ENCODE measurements around the gene OLFML3. TPM values are rescaled to one million over a fixed set of nuclear protein-coding genes. Genes with fewer than 3 reads are reported as not detected.
A peak's percentile ranks its signal among the peaks of the same experiment; 100 is the strongest.

OLFML3 gene
- total and polyA plus RNA-seq, 4 donors, result 9.7 to 108 (median 19.5) TPM

DNA sequence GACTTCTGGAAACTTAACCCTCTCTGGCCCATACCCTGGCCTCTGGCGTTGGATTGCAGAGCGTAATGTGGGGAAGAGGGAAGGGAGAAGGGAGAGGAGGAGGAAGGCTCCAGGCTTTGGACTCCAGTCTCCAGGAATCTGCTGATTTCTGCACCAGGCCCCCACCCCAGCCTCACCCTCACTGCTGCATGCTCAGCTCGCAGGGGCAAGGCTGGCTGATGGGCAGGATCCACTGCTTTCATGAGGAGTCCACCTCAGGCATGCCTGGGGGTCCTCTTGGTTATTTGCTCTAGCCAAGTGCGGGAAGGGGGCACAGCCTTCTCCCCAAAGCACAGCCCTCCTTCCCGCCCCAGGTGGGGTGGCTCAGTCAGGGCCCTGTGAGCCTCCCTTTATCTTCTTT is 3.7 kb downstream of the OLFML3 start:
- Histone ChIP-seq H3K9ac (ENCODE audit: insufficient read depth in 1 of 2, low read length in 2 of 2) (peak overlapping the region in 1 of 2 donors; percentile 51), H3K4me3 (no peak overlapping the region), H3K27me3 (ENCODE audit: control insufficient read depth in 3 of 3, insufficient read depth in 3 of 3, low read length in 2 of 3) (no peaks in the 10 kb centered on the region), H3K27ac (ENCODE audit: low read depth in 1 of 2, low read length in 1 of 2) (peak overlapping the region; percentile 22 to 78), H3K4me1 (ENCODE audit: control insufficient read depth in 5 of 5, insufficient read depth in 5 of 5, low read length in 5 of 5) (peaks cover 0 to 69% (median 32%) of the 10 kb centered on the region in 5 donors), H3K9me3 (ENCODE audit: control insufficient read depth in 4 of 4, insufficient read depth in 3 of 4, low read length in 3 of 4) (no peaks in the 10 kb centered on the region), H3K36me3 (ENCODE audit: control insufficient read depth in 4 of 4, insufficient read depth in 4 of 4, low read length in 4 of 4) (peaks cover 0 to 9% (median 3%) of the 10 kb centered on the region in 4 donors)
- DNase-seq (no peak), ATAC-seq (ENCODE audit: insufficient read depth, low FRiP score) (no peak)
- TF ChIP-seq CTCF (IDR thresholded peaks at IDR 0.05; ENCODE audit: control extremely low read depth, extremely low read depth), result no peak
- 64% methylated on average over 5 of the region's 5 CpGs for WGBS, 2 donors

DNA sequence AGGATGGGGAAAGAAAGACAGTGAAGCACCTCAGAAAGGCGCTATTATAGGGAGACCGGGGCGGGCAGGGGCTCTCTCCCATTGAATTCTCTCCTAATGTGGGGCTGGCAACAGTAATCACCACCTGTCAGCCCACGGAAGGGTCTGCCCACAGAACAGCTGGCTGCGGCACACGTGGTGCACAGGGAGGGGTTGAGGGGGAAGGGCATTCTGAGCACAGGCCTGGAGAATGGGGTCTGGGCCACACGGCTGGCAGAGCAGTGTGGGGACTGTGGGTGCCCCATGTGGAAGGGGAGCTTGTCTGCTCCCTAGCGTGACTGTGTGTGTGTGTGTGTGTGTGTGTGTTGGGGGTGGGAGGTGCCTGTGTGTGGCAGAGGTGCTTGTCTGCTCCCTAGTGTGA is 4.1 kb downstream of the OLFML3 start:
- no peak for TF ChIP-seq CTCF (IDR thresholded peaks at IDR 0.05; ENCODE audit: control extremely low read depth, extremely low read depth)
- Histone ChIP-seq H3K36me3 (ENCODE audit: control insufficient read depth in 4 of 4, insufficient read depth in 4 of 4, low read length in 4 of 4) (peaks cover 0 to 9% (median 3%) of the 10 kb centered on the region in 4 donors), H3K27ac (ENCODE audit: low read depth in 1 of 2, low read length in 1 of 2) (peak overlapping the region; percentile 22 to 78), H3K9me3 (ENCODE audit: control insufficient read depth in 4 of 4, insufficient read depth in 3 of 4, low read length in 3 of 4) (no peaks in the 10 kb centered on the region), H3K4me1 (ENCODE audit: control insufficient read depth in 5 of 5, insufficient read depth in 5 of 5, low read length in 5 of 5) (peaks cover 0 to 65% (median 30%) of the 10 kb centered on the region in 5 donors), H3K4me3 (no peak overlapping the region), H3K27me3 (ENCODE audit: control insufficient read depth in 3 of 3, insufficient read depth in 3 of 3, low read length in 2 of 3) (no peaks in the 10 kb centered on the region), H3K9ac (ENCODE audit: insufficient read depth in 1 of 2, low read length in 2 of 2) (peak overlapping the region in 1 of 2 donors; percentile 33)
- peak; percentile 33 to 48 (median 33) for DNase-seq
- 51 to 70% methylated on average over 8 of the region's 8 CpGs for WGBS, 2 donors
- no peak for ATAC-seq (ENCODE audit: insufficient read depth, low FRiP score)

DNA sequence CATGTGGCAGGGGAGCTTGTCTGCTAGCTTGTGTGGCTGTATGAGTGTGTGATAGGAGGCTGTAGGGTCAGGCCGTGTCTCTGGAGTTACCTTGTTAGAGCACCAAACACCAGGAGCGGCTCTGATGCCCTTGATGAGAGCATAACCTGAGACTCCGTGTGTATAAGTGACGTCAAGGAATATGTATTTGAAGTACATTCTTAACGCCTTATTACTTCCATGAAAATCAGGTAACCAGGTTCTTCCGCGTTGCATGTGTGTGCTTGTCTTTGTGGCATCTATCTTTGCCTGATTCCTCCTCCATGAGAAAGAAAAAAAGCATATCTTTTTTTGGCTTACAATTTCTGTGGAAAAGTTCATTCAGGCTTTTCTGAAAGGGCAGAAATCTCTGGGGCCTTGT is 4.6 kb downstream of the OLFML3 start:
- H3K36me3 ChIP-seq (ENCODE audit: control insufficient read depth in 4 of 4, insufficient read depth in 4 of 4, low read length in 4 of 4), result peaks cover 0 to 9% (median 3%) of the 10 kb centered on the region in 4 donors
- WGBS, 2 donors, result 87 to 96% methylated on average over 7 of the region's 7 CpGs
- H3K4me3 ChIP-seq, result no peak overlapping the region
- peaks cover 0 to 60% (median 28%) of the 10 kb centered on the region in 5 donors for H3K4me1 ChIP-seq (ENCODE audit: control insufficient read depth in 5 of 5, insufficient read depth in 5 of 5, low read length in 5 of 5)
- H3K27me3 ChIP-seq (ENCODE audit: control insufficient read depth in 3 of 3, insufficient read depth in 3 of 3, low read length in 2 of 3), result no peaks in the 10 kb centered on the region
- no peaks in the 10 kb centered on the region for H3K9me3 ChIP-seq (ENCODE audit: control insufficient read depth in 4 of 4, insufficient read depth in 3 of 4, low read length in 3 of 4)
- DNase-seq (peak in 1 of 3 donors; percentile 28), ATAC-seq (ENCODE audit: insufficient read depth, low FRiP score) (no peak)
- peak overlapping the region in 1 of 2 donors; percentile 78 for H3K27ac ChIP-seq (ENCODE audit: low read depth in 1 of 2, low read length in 1 of 2)
- no peak for TF ChIP-seq CTCF (IDR thresholded peaks at IDR 0.05; ENCODE audit: control extremely low read depth, extremely low read depth)
- peak overlapping the region in 1 of 2 donors; percentile 33 for H3K9ac ChIP-seq (ENCODE audit: insufficient read depth in 1 of 2, low read length in 2 of 2)

DNA sequence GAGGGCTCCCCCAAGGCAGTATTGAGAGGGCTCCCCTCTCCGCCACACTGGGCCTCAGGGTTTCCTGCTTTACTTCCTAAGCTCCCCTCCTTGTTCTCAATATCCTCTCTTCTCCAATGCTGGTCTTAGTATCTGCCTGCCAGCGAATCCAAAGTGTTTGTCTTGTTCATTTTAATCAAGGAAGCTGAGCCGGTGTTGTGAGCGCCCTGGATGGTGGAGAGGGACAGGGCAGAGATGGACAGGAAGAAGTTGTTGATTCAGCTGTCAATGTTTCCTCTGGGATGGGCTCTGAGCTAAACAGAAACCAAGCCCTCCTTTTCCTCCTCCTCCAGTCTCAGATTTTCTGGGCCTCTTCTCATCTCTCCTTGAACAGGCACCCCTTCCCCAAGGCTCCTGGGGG is 5.4 kb downstream of the OLFML3 start:
- H3K36me3 ChIP-seq (ENCODE audit: control insufficient read depth in 4 of 4, insufficient read depth in 4 of 4, low read length in 4 of 4), result peaks cover 0 to 9% (median 3%) of the 10 kb centered on the region in 4 donors
- H3K4me3 ChIP-seq, result no peak overlapping the region
- ATAC-seq (ENCODE audit: insufficient read depth, low FRiP score) (no peak), DNase-seq (peak in 2 of 3 donors; percentile 39 to 59)
- peak overlapping the region in 1 of 2 donors; percentile 42 for H3K27ac ChIP-seq (ENCODE audit: low read depth in 1 of 2, low read length in 1 of 2)
- peak overlapping the region in 1 of 2 donors; percentile 39 for H3K9ac ChIP-seq (ENCODE audit: insufficient read depth in 1 of 2, low read length in 2 of 2)
- H3K4me1 ChIP-seq (ENCODE audit: control insufficient read depth in 5 of 5, insufficient read depth in 5 of 5, low read length in 5 of 5), result peaks cover 0 to 55% (median 28%) of the 10 kb centered on the region in 5 donors
- WGBS, 2 donors, result 45 to 49% methylated on average over 4 of the region's 4 CpGs
- no peaks in the 10 kb centered on the region for H3K27me3 ChIP-seq (ENCODE audit: control insufficient read depth in 3 of 3, insufficient read depth in 3 of 3, low read length in 2 of 3)
- H3K9me3 ChIP-seq (ENCODE audit: control insufficient read depth in 4 of 4, insufficient read depth in 3 of 4, low read length in 3 of 4), result no peaks in the 10 kb centered on the region
- no peak for TF ChIP-seq CTCF (IDR thresholded peaks at IDR 0.05; ENCODE audit: control extremely low read depth, extremely low read depth)
